ENCODE data around the gene GRM7.

The GRM7 gene

DNA sequence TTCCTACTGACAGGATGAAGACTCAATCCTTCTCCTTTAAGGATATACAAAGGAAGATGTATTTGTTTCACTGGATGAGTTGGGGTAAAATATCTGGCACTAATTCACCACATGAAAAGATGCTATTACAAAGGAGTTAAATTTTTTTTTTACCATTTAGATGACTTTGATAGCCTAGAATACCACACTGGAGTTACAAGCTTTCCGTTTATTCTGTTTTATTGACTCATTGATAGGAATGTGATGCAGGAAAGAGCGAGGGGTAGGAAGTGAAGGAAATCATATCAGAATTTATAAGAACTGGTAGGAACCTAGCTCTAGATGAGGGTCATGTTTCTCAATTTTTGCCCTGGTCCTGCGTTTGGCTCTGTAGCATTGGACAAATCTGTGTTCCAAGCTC, 427.2 kb downstream of the GRM7 start:
- intact Hi-C loops (cut with DNase I), result no loop called here
- no peak for DNase-seq

DNA sequence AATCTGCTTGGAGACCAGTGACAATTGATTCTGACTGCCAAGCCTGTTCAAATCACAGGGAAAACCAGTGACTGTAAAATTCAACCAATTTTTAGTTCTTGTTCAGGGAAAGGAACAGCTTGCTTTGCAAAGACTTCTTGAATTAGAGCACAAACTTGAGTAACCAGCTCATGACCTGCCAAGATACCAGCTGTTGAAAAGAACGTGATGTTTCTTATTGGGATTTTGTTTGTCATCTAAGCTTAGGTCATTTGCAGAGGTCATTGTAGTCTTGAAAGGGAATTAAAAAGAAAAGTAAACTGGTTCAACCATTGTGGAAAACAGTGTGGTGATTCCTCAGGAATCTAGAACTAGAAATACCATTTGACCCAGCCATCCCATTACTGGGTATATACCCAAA, 428.2 kb downstream of the GRM7 start:
- DNase-seq, result no peak
- intact Hi-C loops (cut with DNase I), result no loop called here

GRCh38 chr3:7290077-7290825, 429.3 kb downstream of the GRM7 start:
- DNase-seq, result no peak
- intact Hi-C loops (cut with DNase I), result no loop called here

DNA sequence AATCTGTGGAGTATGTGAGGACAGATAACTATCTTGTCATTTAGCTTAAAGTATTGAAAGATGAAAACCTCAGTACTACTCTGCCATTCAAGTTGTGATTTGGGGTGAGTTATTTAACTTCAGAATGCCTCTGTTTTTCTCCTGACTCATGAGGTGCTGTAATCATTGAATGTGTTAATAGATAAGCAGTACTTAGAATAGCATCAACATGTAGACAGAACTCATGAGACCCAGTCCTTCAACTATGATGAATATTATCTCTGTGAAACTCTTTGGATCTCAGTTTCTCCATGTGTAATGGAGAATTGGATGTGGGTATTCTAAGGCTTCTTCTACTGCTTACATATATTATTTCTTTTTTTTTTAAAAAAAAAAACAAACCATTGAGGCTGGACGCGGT, 431.4 kb downstream of the GRM7 start:
- intact Hi-C loops (cut with DNase I), result no loop called here
- no peak for DNase-seq

- intact Hi-C loops (cut with DNase I), result no loop called here
- no peak for DNase-seq
These were observed 432.4 kb downstream of the GRM7 start for GRCh38 chr3:7293286-7293685.

GRCh38 chr3:7305561-7305960, 444.6 kb downstream of the GRM7 start:
- intact Hi-C loops (cut with DNase I), result no loop called here

GRCh38 chr3:7306901-7307300, 446.0 kb downstream of the GRM7 start:
- DNase-seq, result no peak
- intact Hi-C loops (cut with DNase I), result no loop called here

More at GRCh38 chr3:7305561-7305960, 444.6 kb downstream of the GRM7 start:
- no peak for DNase-seq

DNA sequence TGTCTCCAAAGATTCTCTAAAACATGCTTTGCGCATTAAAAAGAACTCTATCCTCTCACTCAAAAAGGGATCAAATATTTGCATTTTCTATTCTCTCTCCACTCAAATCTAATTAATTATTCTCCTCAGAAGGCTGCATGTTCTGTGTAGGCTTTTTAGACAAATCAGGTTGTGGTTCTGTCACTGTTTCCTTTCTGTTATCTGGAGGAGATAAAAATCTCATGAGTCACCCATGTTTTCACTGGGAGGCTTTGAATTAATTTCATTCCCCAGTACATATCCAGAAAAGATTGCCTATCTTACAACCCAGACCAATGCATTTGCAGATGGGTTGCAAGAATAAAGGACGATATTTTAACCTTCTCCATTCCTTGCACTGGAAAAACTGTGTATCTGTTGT, 446.5 kb downstream of the GRM7 start:
- intact Hi-C loops (cut with DNase I), result no loop called here
- no peak for DNase-seq

DNA sequence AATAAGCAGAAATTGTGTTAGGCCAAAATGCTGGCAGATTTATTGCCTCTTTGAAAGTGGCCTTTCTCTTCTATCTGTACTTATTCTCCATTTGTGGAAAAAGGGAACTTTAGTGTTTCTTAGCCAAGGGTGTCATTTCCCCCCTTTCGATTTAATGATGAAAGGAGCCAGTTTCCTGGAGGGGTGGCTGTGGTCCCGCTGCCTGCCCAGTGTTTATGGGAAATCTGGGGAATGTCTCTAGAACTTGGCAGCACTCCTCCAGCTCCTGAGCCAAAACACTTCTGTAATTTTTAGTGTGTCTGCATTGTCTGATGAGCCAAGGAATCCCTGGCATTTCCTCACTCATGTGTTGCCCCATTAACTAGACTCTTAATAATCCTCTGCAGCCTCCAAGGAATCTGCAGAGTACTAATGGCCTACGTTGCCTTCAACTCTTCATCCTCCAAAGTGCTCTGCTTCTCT, 448.8 kb downstream of the GRM7 start:
- peak in 7 of 10 donors; percentile 13 to 79 (median 25) for DNase-seq
- intact Hi-C loops (cut with DNase I), result no loop called here

GRCh38 chr3:7315037-7315436, 454.1 kb downstream of the GRM7 start:
- intact Hi-C loops (cut with DNase I), result no loop called here
- DNase-seq, result no peak

DNA sequence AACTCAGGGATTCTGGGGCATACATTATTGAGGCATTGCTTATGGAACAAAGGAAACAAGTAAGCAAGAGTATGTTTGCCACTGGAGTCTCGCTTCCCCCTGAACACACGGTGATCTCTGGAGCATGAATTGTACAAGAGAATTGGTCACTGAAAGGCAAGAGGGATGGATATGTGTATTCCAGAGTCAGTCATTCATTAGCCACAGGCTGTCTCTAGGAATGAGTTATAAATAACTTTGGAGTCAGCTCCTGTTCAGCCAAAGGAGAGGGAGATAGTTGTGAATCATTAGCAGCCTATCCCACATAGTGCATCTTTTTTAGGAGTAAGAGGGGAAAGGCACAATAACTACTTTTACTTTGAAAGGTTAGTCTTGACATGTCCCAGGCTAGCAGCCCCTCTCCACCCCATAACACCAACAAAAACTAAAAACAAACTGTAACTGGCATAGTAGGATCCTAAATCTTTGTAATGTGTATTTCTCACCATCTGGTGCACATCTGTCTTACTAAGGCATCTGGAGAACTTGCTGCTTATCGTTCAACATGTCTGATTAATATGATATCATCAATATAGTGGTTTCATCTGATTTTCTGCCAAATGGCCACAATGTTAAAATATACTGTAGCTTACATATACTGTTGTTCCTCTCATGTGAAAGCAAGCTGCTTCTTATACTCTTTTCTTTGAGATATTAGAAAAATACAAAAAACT, 462.2 kb downstream of the GRM7 start:
- intact Hi-C loops (cut with DNase I), result no loop called here
- no peak for DNase-seq

DNA sequence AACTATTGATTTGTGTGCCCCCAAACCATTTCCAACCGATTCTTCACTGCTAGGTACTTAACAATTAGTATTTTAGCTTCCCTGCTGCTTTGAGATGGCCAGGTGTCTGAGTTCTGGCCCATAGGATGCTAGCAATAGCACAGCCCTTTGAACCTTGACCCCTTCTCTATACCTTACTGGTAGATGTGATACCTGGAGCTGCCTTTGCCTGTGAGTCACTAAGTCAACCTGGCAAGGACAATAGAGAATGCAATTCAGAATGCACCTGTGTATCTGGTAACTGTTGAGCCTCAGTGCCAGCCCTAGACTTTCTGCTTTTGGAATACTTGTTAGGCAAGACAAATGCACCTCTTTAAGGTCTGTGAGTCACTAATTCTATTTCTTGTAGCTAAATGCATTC, 467.4 kb downstream of the GRM7 start:
- DNase-seq, result no peak
- intact Hi-C loops (cut with DNase I), result no loop called here

DNA sequence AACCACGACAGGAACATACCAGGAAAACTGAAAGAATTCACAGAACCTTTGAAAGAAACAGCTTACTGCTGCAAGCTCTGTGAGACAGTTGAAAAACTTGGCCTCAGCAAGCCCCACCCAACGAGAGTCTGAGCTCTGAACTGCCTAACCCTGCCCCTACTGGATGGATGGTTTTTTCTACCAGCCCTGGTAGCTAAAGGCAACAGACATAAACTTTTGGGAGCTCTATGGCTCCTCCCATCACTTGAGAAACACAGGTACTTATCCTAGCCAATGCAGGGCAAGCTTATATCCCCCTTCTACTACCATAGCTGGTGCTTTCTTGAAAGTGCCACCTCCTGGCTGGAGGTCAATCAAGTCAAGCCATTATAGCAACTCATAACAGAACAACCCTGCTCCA, 471.8 kb downstream of the GRM7 start:
- intact Hi-C loops (cut with DNase I), result no loop called here
- DNase-seq, result no peak

- DNase-seq, result no peak
- intact Hi-C loops (cut with DNase I), result no loop called here
These were observed 472.2 kb downstream of the GRM7 start for GRCh38 chr3:7333125-7333524.

- DNase-seq, result no peak
- intact Hi-C loops (cut with DNase I), result no loop called here
These were observed 479.9 kb downstream of the GRM7 start for GRCh38 chr3:7340795-7341194.

DNA sequence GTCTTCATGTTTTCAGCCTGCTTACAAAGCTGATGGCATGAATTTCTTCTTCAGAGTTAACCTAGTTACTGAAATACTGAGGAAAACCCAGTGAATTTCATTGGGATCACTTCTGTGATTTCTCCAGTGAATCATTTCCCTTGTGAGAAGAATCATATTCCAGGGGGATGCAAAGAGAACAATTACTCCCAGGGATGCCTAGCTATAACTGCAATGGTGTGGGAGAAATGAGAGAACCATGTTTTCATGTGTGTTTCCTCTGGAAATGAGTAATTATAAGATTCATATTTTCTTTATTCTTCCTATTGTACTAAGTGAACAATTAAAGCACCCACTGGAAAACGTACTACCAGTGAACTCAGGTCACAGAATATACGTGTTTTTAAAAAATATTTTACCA, 485.4 kb downstream of the GRM7 start:
- intact Hi-C loops (cut with DNase I), result no loop called here
- DNase-seq, result no peak

- intact Hi-C loops (cut with DNase I), result no loop called here
- DNase-seq, result no peak
These were observed 496.2 kb downstream of the GRM7 start for GRCh38 chr3:7357101-7357500.

DNA sequence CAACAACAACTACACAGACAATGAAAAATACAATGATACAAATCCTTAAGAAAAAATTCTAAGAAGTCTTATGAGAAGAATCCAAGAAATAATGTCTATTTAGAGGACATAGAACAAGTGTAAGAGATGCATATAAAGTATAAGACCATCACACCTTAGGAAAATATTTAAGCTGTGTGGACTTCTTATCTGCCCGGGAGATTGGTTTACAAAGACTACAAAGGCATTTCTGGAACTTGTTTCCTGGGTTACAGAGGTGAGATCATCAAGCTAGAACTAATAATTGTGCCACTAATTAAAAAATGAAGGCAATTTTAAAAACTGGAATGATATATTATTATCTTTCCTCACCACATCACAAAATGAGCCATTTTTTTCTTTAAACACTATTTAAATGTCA, 507.1 kb downstream of the GRM7 start:
- intact Hi-C loops (cut with DNase I), result no loop called here
- no peak for DNase-seq

- intact Hi-C loops (cut with DNase I), result no loop called here
- DNase-seq, result no peak
These were observed 507.7 kb downstream of the GRM7 start for GRCh38 chr3:7368597-7368996.

- intact Hi-C loops (cut with DNase I), result no loop called here
- DNase-seq, result peak in 2 of 10 donors; percentile 28 to 73
These were observed 511.0 kb downstream of the GRM7 start for GRCh38 chr3:7371693-7372572.

DNA sequence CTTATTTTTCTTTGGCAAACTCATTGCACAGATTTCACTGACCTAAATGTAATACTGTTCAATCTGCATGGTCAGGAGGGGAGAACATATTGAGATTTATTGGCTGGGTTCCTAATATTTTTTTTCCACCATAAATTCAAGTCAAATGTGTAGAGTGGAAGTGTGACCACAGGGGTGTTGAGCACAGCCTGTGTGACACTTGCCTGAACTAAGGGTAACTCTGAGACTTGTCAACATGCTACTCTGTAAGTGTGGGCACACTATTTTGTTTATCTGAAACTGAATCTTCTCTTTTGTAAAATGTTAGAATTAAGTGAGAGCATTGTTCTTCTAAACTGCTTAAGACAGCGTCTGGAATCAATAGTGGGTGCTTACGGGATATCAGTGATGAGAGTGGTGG, 516.2 kb downstream of the GRM7 start:
- intact Hi-C loops (cut with DNase I), result no loop called here
- no peak for DNase-seq

All from posterior cingulate gyrus (tissue), 11 donors.